Stimulated activated CD4-positive, alpha-beta T cell treated with anti-CD3 and anti-CD28 coated beads, Interleukin-4, amount 100 ng/mL, for 48 hours (primary cell): ENCODE results near the gene SLC27A3.

ENCODE experiments used
- DNase-seq, 2 donors: peaks; one replicate each; pipeline ENCODE4 v3.0.0-alpha.2; 2020; ENCODE audit warnings: low read depth in 2 of 2

The SLC27A3 gene

DNA sequence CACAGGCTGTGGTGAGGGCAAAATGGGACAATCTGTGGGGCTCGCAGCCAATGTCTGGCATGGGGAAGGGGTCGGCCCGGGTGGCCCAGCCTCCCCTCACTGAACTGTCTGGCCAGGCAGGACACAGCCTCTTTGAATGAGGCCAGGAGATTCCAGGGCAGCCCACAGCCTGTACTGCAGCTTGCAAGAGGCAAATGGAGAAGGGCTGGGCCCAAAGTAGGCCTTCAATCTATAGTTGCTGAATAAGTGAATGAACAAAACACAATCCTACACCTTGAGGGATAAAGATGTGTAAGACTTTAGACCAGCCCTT, 23.2 kb downstream of the SLC27A3 start:
- no peak for DNase-seq

DNA sequence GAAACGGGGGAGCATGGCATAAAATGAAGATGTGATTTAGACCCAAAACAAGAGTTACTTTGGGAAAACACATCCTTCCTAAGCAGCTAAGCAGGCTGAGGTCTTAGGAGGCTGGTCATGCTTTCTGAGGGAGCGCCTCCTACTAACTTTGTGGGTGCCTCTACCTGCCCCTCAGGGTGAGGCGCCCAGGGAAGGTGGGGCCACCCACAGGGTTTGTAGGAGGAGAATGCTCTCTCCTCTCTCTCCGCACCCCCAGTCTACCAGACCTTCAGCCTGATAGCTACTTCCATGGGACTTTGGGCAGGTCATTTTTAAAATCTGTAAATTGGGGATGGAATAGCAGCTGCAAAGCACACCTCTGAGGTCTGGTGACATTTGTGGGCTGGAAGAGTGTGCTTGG, 23.8 kb downstream of the SLC27A3 start:
- DNase-seq = no peak

DNA sequence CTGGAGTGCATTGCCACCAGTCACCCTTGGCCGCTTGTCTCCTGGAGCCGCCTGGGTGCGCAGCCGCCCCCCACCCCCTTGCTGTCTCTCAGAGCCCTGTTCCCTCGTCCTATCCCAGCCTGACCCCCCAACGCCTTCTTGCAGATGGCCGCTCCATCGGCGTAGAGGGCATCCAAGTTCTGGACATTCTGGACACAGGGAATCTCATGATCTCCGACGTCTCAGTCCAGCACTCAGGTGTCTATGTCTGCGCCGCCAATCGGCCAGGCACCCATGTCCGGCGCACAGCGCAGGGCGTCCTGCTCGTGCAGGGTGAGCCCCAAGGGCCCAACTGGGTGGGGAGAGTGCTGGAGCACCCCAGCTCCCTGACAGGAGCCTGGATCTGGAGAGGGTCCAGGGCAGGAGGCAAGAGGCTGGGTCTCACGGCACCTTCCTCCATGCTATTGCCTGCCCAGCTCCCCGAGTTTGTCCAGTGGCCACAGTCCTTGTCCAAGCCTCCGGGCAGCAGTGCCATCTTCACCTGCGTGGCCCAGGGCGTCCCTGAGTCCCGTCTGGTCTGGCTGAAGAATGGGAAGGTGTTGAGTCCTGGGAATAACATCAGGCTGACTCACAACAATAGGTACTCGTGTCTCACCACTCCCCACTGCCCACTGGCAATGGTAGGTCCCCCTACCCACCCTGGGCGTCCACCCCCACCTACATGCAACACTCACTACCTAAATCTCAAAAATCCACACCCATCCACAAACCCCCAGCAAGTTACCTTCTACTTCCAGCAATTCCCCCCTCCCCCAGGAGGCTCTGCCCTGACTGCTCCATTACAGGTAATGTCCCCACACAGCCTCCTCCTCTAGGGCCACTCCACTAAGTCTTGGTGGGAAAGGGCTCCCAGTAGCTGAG, 24.6 kb downstream of the SLC27A3 start:
- no peak for DNase-seq

DNA sequence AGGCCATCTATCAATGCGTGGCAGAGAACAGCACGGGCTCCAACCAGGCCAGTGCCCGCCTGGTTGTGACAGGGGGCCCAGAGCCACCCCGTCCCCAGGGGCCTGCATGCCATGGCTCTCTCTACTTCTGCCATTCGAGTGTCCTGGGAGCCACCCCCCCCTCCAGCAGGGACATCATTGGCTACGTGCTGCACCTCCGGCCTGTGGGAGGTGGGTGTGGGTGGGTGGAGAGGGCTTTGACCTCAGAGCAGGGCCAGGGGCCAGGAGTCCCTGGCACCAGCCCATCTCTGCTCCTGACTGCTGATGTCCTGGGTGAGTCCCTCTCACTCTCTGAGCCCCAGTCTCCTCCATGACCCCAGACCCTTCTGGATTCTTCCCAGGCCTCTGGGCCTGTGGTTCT, 25.3 kb downstream of the SLC27A3 start:
- no peak for DNase-seq

DNA sequence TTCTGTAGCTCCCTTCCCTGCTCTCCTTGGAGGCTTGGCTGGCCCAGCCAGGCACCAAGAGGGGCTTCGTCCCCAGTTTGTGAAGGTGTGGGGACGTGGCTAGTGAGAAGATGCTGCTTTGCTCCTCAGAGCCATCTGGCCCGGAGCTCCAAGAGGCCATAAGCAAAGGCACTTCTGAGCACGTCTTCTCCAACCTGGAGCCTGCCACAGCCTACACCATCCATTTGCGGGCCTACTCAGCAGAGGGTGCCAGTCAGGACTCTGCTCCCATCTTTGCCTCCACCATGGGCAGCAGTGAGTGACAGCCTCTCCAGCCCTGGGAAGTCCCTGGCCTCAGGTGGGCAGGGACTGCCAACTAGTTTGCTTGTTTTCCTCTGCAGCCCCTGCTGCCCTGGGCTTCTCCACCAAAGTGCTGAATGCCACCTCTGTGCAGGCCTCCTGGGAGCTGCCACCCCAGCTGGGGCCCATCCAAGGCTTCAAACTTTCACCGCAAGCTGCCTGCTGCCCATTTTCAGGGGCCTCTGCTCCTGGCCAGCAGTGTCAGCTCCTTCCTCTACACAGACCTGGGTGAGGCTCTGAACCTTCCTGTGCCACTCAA, 25.9 kb downstream of the SLC27A3 start:
- no peak for DNase-seq

DNA sequence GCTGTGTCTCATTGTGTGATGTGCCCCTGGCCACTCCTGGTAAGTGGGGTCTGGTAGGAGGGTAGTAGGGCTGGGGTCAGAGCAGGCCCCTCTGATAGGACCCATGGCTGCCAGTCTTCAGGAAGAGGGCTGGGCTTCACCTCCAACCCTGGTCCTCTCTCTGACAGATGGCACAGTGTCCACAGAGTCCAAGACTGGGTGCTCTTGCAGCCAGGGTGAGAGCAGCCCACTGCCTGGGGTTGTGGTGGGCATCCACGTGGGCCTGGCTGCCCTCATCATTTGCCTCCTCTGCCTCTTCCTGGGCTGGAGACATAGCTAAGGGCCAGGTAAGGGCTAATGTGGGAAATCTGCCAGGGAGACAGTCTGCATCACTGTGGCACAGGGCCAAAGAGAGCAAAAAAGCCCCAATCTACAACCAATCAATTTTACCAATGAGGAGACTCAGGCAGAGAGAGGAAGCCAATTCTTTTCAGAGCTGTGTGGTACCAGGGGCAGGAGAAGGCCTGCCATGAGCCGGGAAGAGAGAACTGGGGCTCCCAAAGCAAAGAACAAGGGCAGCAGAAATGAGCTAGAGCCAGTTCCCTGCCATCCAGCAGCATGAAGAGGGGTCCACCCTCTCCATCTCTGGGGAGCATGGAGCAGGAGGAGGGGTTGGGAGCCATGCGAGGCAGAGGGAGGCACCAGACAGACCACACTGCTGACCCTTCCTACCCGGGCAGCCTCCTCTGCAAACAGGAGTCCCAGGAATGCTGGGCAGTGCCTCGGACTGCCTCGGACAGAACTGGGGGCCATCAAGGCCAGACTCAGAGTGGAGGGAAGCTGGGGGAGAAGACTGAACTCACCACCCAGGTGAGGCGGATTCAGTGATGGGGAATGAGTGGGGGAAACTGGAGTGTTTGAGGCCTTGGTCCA, 26.8 kb downstream of the SLC27A3 start:
- DNase-seq = no peak

DNA sequence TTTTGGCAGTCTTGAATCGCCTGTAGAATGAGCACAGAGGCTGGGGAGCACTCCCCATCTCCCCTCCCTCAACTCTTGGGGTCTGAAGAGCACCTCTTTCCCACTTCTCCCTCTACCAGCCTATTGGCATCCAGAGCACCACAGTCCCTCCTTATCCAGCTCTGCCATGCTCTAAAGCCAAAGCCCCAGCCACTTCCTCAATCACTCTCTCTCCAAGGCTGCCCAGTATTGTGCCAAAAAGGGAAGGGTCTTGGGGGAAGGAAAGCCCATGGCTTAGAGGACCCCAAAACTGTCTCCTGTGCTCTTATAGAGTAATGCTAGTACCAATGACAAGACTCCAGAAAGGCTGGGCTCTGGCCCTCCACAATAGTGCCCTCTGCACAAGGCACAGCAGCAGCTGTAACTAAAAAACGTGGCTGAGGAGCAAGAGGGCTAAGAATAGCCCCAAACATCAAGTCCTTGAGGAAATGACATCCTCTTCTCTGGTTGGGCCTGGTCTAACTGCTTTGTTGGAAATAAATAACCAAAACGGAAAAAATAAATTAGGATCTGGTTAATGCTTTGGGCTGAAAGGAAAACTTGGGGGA, 28.4 kb downstream of the SLC27A3 start:
- no peak for DNase-seq

DNA sequence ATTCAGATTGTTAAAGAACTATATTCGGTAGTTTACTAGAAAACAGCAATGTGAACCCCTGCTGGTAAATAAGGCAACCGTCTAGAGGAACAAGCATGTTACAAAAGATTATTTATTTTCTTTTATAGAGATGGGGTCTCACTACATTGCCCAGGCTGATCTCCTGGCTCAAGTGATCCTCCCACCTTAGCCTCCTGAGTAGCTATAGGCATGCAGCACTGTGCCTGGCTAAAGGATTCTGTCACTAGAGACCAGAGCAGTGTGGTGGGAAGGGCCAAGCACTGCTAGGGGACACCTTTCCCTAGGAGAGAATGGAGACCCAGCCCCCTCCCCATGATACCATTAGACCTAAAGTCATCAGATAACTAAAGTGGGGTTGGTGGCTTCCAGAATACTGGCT, 28.9 kb downstream of the SLC27A3 start:
- no peak for DNase-seq

DNA sequence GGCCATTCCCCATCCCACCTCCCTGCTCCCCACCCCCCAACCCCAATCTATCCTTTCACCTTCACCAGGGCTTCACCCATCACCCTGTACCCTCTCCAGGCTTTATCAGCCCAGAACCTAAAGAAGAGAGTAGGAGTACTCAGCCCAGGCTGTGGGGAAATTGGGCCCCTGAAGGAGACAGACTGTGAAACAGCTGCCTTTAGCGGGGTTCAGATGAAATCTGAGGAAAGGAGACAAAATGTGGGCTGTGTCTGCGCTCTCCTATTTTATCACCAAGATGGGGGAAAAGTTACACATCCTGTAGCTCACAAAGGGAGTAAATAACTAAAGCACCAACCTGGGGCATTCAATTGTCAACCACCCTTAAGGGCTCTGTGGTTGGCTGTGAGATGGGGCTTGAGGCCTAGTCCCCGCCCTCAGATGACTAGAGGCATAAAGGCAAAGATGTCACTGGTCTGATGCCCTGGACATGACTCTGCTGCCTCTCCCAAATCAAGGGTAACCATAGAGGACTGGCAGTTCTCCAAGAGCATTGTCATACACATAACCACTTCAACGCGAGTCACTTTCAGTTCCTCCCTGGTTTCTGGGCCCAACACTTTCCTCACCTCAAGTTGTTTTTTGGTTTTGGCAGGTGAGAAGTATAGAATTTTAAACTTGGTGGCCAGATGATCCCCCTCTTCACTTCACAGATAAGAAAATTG, 30.0 kb downstream of the SLC27A3 start:
- DNase-seq = peak; percentile 46 to 65

DNA sequence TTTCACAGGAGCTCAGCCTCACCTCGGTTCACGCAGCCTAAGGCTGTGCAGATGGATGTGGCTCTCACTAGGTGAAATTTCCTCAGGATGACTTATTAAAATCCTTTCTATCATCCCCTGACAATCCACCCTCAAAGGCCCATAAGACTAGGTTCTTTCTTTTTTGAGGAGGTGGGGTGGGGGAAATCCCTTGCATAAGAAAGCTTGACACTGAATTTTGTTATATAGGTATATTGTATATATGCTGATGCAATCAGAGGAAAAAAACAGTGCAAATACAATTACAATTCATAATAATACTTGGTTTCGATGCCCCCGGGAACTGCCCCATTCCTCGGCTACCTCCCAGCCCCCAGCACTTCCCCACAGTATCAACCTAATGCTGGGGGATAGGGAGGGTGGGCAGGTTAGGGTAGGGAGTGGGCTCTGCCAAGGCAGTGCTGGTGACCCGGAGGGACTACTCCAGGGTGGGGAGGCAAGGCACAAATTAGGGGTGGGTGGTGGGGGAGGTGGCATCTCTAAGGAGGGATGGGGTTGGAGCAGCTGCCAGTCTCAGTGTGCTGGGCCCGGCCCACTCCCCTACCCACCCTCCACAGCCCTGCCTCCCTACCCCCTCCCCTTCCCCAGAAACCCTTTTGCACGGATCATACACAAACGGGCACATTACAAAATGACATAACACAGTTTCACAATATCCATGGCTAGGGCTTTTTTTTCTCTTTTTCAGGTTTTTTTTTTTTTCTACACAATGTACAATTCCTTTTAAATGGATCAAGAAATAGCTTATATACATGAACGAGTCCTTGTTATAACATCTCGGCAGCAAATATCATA, 30.9 kb downstream of the SLC27A3 start:
- no peak for DNase-seq

DNA sequence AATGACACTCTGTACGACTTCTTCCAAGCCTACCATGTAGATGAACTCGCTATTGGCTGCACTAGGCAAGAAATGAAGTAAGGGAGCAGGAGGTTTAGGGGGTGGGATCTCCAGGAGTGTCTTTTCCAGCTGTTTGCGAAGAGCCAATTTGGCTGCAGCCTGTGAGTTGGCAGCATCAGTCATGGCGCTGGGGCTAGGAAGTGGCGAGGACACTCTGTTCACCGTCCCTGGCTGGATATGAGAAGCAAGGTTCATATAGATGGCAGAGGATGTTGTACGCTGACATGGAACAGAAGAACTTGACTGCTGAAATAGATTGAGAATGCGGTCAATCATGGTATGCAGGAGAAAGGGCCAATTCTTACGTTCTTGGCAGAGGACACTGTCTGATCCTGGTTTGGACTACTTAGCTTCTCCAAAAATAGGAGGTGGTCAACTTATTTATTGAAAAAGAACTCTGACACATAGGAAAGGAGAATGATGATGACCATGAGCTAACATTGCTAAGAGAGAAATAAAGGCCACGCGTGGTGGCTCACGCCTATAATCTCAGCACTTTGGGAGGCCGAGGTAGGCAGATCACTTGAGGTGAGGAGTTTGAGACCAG, 41.2 kb downstream of the SLC27A3 start:
- no peak for DNase-seq

DNA sequence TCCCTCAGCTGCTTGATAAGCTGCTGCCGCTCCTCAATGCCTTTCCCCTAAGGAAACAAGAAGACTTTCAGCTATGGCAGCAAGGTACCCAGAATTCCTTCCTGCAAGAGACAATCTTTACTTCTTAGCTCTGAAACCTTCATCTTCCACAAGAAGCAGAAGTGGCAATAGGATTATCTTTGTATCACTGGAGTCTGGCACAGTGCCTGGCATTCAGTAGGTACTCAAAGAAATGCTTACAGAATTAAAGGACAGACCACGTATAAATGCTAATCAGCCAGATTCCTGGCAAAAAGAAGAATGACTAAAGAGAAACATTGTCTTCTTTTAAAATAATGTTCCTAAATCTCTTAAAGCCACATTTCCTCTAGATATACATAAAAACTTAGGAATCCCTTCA, 43.7 kb downstream of the SLC27A3 start:
- no peak for DNase-seq

DNA sequence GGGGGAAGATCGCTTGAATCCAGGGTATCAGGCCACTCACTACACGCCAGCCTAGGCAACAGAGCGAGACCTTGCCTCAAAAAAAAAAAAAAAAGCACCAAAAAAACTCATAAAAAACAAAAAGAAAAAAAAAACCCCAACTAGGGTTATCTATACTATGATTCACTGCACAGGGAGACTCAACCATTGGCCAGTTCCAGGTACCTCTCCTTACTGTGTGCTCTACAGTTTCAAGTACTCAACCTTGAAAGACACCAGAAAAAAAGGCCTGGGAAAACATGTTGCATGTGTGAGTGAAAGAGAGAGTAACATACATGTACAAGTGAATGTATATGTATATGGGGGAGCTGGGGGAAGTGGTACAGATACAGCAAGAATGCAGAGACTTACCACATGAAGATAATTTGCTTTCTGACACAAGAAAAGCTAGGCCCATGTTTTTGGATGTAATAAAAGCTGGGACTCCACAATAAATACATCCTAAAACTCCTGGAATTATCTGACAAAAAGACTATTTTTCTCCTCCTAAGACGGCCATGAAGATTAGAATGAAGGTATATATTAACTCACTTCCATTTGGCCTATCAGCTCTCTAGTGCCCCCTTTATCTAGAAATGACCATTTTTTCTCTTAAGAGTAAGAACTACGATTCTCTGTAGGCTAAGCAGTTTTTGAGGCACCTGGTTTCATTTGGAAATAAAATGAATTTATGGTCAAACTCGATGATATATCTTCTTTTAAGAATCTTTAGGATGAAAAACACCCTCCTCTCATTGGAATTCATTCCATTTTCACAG, 52.2 kb downstream of the SLC27A3 start:
- no peak for DNase-seq
